Measurements from ENCODE around the gene ABHD12. TPM values are rescaled to one million over a fixed set of nuclear protein-coding genes. Genes with fewer than 3 reads are reported as not detected.

The ABHD12 gene
- total RNA-seq, 1 donor from 2014 or later = 51.3 TPM

DNA sequence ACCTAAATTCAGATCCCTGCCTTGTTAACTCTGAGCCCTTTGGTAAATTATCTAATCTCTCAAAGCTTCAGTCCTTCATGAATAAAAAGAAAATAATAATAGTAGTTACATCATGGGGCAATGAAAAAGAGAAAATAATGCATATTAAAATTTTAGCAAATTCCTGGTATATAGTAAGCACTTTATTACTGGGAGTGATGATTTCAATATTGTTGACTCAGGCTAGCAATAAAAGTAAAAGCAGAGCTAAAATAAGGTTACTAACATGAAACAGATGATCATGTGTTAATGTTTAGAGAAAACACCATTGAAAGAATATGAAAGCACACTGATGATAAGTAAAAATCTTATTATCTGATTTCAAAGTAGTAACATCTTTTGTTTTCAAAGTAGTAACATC, 30.5 kb upstream of the ABHD12 start:
- Mint-ChIP-seq H3K4me3 (no peak overlapping the region), H3K9me3 (peaks cover 2% of the 10 kb centered on the region), H3K36me3 (ENCODE audit: low read depth) (peaks cover 18% of the 10 kb centered on the region)

DNA sequence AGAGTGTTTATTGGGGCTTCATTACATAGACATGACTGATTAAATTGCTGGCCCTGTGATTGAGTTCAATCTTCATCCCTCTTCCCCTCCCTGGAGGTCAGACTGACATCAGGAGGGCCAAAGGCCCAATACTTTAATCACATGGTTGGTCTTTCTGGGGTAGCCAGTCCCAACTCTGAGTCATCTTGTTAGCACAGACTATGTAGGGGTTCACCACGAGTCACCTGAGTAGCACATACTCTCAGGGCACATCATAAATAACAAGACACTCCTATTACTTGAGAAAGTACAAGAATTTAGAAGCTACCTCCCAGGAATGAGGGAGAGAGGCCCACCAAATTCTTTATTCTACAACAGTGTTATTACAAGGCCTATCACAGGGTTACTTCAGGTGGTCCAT, 28.1 kb upstream of the ABHD12 start:
- Mint-ChIP-seq H3K4me3 (no peak overlapping the region), H3K36me3 (ENCODE audit: low read depth) (peaks cover 12% of the 10 kb centered on the region), H3K27me3 (ENCODE audit: low read depth) (no peaks in the 10 kb centered on the region), H3K9me3 (no peaks in the 10 kb centered on the region), H3K4me1 (no peaks in the 10 kb centered on the region), H3K27ac (ENCODE audit: unreplicated experiment) (no peak overlapping the region)
- DNase-seq (ENCODE audit: low read depth, low spot score) = no peak
- TF ChIP-seq, protein P1, sequence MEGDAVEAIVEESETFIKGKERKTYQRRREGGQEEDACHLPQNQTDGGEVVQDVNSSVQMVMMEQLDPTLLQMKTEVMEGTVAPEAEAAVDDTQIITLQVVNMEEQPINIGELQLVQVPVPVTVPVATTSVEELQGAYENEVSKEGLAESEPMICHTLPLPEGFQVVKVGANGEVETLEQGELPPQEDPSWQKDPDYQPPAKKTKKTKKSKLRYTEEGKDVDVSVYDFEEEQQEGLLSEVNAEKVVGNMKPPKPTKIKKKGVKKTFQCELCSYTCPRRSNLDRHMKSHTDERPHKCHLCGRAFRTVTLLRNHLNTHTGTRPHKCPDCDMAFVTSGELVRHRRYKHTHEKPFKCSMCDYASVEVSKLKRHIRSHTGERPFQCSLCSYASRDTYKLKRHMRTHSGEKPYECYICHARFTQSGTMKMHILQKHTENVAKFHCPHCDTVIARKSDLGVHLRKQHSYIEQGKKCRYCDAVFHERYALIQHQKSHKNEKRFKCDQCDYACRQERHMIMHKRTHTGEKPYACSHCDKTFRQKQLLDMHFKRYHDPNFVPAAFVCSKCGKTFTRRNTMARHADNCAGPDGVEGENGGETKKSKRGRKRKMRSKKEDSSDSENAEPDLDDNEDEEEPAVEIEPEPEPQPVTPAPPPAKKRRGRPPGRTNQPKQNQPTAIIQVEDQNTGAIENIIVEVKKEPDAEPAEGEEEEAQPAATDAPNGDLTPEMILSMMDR (conservative IDR thresholded peaks at IDR 0.05) = no peak

More for the DNA sequence above, 30.5 kb upstream of the ABHD12 start:
- Mint-ChIP-seq H3K27me3 (ENCODE audit: low read depth) (no peaks in the 10 kb centered on the region), H3K4me1 (no peaks in the 10 kb centered on the region), H3K27ac (ENCODE audit: unreplicated experiment) (no peak overlapping the region)
- no peak for DNase-seq (ENCODE audit: low read depth, low spot score)
- TF ChIP-seq, protein P1 (conservative IDR thresholded peaks at IDR 0.05) = no peak

DNA sequence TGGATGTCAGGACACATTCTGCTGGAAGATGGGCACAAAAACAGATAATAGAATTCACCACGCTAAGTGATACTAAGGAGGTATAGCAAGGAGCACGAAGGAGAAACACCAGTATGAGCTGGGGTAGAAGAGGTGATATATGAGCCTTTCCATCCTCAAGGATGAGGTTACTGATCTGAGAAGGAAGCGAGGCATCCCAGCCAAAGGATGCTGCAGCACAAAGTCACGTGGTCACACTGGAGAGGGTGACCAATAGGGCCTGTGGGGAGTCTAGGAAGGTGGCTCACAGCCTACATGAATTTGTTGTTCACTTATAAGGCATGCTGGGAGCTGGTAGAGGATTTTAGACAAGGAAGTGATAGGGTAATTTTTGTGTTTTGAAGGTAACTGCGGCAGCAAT, 18.3 kb upstream of the ABHD12 start:
- peak overlapping the region; percentile 2 for H3K27ac Mint-ChIP-seq (ENCODE audit: unreplicated experiment)
- no peaks in the 10 kb centered on the region for H3K9me3 Mint-ChIP-seq
- H3K4me3 Mint-ChIP-seq = peak overlapping the region; percentile 62
- H3K4me1 Mint-ChIP-seq = peaks cover 25% of the 10 kb centered on the region
- H3K36me3 Mint-ChIP-seq (ENCODE audit: low read depth) = peaks cover 9% of the 10 kb centered on the region
- TF ChIP-seq, protein P1 (conservative IDR thresholded peaks at IDR 0.05) = no peak
- no peaks in the 10 kb centered on the region for H3K27me3 Mint-ChIP-seq (ENCODE audit: low read depth)
- DNase-seq (ENCODE audit: low read depth, low spot score) = no peak

DNA sequence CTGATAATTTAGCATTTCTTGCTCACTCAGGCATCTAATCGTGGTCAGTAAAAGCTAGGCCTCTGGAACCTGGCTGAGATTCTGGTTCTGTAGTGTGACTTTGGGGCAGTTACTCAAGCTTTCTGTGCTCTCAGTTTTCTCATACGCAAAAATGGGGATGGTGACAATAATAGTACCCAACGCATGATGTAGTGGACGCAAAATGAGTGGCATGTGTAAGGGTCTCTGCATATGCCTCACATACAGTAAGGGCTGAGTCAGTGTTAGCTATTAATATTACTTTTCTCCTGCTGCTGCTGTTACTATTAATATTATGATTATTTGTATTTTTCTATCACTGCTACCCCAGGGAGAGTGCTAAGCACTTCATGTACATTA, 17.5 kb upstream of the ABHD12 start:
- Mint-ChIP-seq H3K27ac (ENCODE audit: unreplicated experiment) (peak overlapping the region; percentile 96), H3K36me3 (ENCODE audit: low read depth) (peaks cover 11% of the 10 kb centered on the region), H3K4me3 (peak overlapping the region; percentile 93), H3K27me3 (ENCODE audit: low read depth) (no peaks in the 10 kb centered on the region), H3K9me3 (peaks cover 4% of the 10 kb centered on the region), H3K4me1 (peaks cover 25% of the 10 kb centered on the region)
- DNase-seq (ENCODE audit: low read depth, low spot score) = no peak
- TF ChIP-seq, protein P1 (conservative IDR thresholded peaks at IDR 0.05) = no peak

DNA sequence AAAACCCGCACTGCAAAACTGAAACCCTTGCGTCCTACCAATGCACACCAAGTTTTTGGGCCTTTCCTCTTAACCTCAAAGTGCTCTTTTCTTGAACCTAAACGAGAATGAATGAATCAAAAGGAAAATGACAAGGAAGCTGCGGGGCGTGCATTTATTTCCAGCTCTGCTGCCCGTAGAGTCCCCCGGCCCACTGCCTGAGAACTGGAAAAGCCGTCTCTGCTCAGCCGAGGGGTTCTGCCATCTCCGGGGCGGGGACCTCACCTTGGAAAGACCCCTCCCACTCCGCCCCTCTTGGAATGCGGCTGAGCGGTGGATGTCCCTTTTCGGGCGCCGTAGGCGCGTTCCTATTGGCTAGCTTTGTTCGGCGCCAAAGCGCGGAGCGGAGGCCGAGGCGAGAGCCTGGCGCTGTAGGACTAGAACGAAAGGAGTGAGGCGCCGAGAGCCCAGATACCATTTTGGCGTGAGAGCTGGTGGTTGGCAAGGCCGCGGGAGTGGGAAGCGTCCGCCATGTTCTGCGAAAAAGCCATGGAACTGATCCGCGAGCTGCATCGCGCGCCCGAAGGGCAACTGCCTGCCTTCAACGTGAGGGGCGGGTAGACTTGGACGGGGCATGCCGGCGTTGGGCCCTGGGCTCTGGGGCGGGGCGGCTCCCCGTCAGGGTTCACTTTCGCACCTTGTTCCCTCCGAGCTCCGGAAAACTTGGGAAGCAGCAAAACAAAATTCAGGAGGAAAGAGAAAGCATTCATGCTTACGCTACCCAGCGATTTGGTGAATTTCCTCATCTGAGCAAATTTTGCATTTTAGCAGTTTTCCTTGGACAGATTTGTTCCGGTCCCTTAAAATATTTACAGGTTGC, 16.9 kb upstream of the ABHD12 start, which contains the start of gene GINS1:
Gene GINS1 (plus strand): TSS at position 363 of the 859 bp plus-strand sequence. CDS start 148 bp downstream, at position 511.
- DNase-seq (ENCODE audit: low read depth, low spot score) = peak; percentile 95
- peaks cover 7% of the 10 kb centered on the region for H3K9me3 Mint-ChIP-seq
- H3K4me1 Mint-ChIP-seq = peaks cover 25% of the 10 kb centered on the region
- peak within 1 kb of the TSS; percentile 96 for H3K27ac Mint-ChIP-seq (ENCODE audit: unreplicated experiment)
- H3K4me3 Mint-ChIP-seq = peak within 1 kb of the TSS; percentile 93
- TF ChIP-seq, protein P1 (conservative IDR thresholded peaks at IDR 0.05) = no peak
- H3K36me3 Mint-ChIP-seq (ENCODE audit: low read depth) = peaks cover 14% of the 10 kb centered on the region
- no peaks in the 10 kb centered on the region for H3K27me3 Mint-ChIP-seq (ENCODE audit: low read depth)
